Neural crest cell (in vitro differentiated cells): ENCODE measurements around the gene TAS2R60. TPM values are rescaled to one million over a fixed set of nuclear protein-coding genes. Genes with fewer than 3 reads are reported as not detected.
A peak's percentile ranks its signal among the peaks of the same experiment; 100 is the strongest.
"Not testable (repeated sequence)": the region's sequence is repeated elsewhere in the genome, so short reads cannot be mapped to it uniquely, and the experiment has no call there.

Experiments
- DNase-seq: peaks from one replicate; pipeline ENCODE4 v3.0.0; 2021; ENCODE audit warnings: low read depth, mixed read lengths, low spot score
- H3K27ac Mint-ChIP-seq: one replicate; pipeline ENCODE4 v1.8.0; 2021; ENCODE audit warnings: mild to moderate bottlenecking, mixed read lengths; ENCODE audit not compliant: unreplicated experiment
- H3K27me3 Mint-ChIP-seq: 2 replicates; pipeline ENCODE4 v1.8.0; 2021; ENCODE audit warnings: low read depth, mild to moderate bottlenecking, mixed read lengths
- H3K36me3 Mint-ChIP-seq: 2 replicates; pipeline ENCODE4 v1.8.0; 2021; ENCODE audit warnings: low read depth, mild to moderate bottlenecking, mixed read lengths
- H3K4me1 Mint-ChIP-seq: 2 replicates; pipeline ENCODE4 v1.8.0; 2021; ENCODE audit warnings: mixed read lengths
- H3K4me3 Mint-ChIP-seq: one replicate; pipeline ENCODE4 v1.8.0; 2021; ENCODE audit warnings: mild to moderate bottlenecking, mixed read lengths
- H3K9me3 Mint-ChIP-seq: 2 replicates; pipeline ENCODE4 v1.8.0; 2021; ENCODE audit warnings: mixed read lengths
- total RNA-seq: library from RNA; stranded (reverse); gene quantifications from 2 replicates; pipeline ENCODE4 v1.2.1, GENCODE V29; 2021
- TF ChIP-seq, protein P1 (sequence below): fragments of 200-600 bp; sonication (generic); conservative IDR thresholded peaks from 2 replicates; pipeline ENCODE4 v1.5.0; 2021; ENCODE audit warnings: antibody characterized with exemption, mild to moderate bottlenecking

The TAS2R60 gene
- total RNA-seq, 1 donor from 2014 or later: not detected

DNA sequence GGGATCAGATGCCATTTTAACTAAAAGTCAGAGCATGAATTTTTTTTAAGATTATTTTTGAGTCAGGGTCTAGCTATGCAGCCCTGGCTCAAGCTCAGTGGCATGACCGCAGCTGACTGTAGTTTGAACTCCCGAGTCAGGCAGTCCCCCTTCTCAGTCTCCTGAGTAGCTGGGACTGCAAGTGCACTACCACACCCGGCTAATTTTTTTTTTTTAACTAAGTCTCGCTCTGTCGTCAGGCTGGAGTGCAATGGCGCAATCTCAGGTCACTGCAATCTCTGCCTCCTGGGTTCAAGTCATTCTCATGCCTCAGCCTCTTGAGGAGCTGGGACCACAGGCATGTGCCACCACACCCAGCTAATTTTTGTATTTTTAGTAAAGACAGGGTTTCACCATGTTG is 42.2 kb downstream of the TAS2R60 start:
- Mint-ChIP-seq H3K9me3 (no peaks in the 10 kb centered on the region), H3K27ac (no peak overlapping the region), H3K36me3 (no peaks in the 10 kb centered on the region), H3K4me3 (no peak overlapping the region), H3K27me3 (no peaks in the 10 kb centered on the region), H3K4me1 (no peaks in the 10 kb centered on the region)
- no peak for DNase-seq
- TF ChIP-seq, protein P1, sequence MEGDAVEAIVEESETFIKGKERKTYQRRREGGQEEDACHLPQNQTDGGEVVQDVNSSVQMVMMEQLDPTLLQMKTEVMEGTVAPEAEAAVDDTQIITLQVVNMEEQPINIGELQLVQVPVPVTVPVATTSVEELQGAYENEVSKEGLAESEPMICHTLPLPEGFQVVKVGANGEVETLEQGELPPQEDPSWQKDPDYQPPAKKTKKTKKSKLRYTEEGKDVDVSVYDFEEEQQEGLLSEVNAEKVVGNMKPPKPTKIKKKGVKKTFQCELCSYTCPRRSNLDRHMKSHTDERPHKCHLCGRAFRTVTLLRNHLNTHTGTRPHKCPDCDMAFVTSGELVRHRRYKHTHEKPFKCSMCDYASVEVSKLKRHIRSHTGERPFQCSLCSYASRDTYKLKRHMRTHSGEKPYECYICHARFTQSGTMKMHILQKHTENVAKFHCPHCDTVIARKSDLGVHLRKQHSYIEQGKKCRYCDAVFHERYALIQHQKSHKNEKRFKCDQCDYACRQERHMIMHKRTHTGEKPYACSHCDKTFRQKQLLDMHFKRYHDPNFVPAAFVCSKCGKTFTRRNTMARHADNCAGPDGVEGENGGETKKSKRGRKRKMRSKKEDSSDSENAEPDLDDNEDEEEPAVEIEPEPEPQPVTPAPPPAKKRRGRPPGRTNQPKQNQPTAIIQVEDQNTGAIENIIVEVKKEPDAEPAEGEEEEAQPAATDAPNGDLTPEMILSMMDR: no peak

GRCh38 chr7:143486266-143486665 is 43.0 kb downstream of the TAS2R60 start:
- not testable (repeated sequence) for DNase-seq, H3K36me3 Mint-ChIP-seq, H3K27ac Mint-ChIP-seq, H3K9me3 Mint-ChIP-seq, H3K4me3 Mint-ChIP-seq, H3K27me3 Mint-ChIP-seq, H3K4me1 Mint-ChIP-seq

DNA sequence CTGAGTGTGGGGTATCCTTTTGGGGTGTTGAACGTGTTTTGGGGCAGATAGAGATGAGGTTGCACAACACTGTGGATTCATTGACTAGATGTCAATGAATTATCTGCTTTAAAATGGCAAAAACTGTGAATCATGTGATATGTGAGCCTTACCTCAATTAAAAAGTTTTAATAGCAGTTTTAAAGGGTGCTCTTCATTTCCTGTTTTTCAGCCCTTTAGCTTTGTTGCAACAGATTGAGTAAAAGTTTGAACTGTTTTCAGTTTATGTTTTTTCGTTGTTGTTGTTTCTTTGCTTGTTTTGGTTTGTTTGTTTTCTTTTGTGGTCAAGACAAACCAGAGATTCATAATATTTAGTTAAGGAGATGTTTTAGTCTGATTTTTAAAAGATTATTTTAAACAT is 43.8 kb downstream of the TAS2R60 start:
- TF ChIP-seq, protein P1: no peak
- Mint-ChIP-seq H3K27ac (no peak overlapping the region), H3K27me3 (no peaks in the 10 kb centered on the region), H3K9me3 (no peaks in the 10 kb centered on the region), H3K4me3 (no peak overlapping the region), H3K36me3 (no peaks in the 10 kb centered on the region), H3K4me1 (no peaks in the 10 kb centered on the region)
- DNase-seq: no peak

DNA sequence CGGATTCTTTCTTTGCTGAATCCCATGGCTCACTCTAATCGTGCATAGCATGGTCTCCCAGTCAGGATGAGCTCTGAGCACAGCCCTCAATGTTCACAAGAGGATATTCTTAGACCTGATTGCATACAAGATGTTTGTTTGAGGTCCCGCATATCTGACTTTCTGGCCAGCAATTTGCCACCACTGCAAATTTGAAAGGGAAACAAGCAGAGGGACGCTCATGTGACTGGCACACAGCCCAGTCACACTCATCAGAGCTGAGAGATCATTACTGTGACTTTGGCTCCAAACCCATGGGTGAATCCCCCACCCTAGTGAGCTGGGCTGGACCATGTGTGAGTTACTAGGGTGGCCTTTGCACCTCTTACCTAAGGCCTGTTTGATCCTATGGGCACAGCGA is 44.3 kb downstream of the TAS2R60 start:
- no peak overlapping the region for H3K4me3 Mint-ChIP-seq
- H3K4me1 Mint-ChIP-seq: no peaks in the 10 kb centered on the region
- H3K9me3 Mint-ChIP-seq: peaks cover 3% of the 10 kb centered on the region

DNA sequence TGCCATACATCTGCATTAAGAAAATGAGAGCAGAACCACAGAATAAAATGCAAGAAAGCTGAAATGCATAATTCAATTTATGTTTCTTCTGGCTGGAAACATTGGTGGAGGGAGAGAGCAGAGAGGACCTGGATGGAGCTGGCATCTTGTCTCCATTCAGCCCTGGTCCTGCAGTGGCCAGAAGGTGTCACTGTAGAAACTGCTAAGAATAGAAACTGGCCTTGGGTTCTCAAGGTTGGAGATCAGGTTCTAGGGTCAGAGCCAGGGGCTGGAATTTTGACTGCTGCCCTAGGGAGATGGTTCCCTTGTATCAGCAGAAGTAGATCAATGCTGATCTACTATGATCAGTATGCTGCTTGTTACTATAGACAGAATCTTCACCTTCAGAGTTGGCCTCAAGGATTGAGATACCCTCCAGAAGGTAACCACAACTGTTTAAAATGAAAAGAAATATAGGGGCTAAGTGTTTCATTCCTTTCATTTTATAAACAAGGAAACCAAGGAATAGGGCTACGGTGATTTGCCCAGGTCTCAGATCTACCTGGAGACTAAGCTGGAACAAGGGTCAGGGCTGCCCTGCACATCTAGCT is 47.6 kb downstream of the TAS2R60 start:
- peaks cover 3% of the 10 kb centered on the region for H3K9me3 Mint-ChIP-seq
- H3K4me3 Mint-ChIP-seq: no peak overlapping the region
- H3K36me3 Mint-ChIP-seq: no peaks in the 10 kb centered on the region
- TF ChIP-seq, protein P1: peak; percentile 42
- no peaks in the 10 kb centered on the region for H3K27me3 Mint-ChIP-seq
- no peak overlapping the region for H3K27ac Mint-ChIP-seq
- DNase-seq: no peak
- H3K4me1 Mint-ChIP-seq: no peaks in the 10 kb centered on the region

More for the DNA sequence above, 44.3 kb downstream of the TAS2R60 start:
- TF ChIP-seq, protein P1: no peak
- DNase-seq: no peak
- Mint-ChIP-seq H3K36me3 (no peaks in the 10 kb centered on the region), H3K27me3 (no peaks in the 10 kb centered on the region), H3K27ac (no peak overlapping the region)

GRCh38 chr7:143492043-143492471 is 48.8 kb downstream of the TAS2R60 start:
- no peak overlapping the region for H3K4me3 Mint-ChIP-seq
- H3K9me3 Mint-ChIP-seq: peaks cover 3% of the 10 kb centered on the region
- H3K27me3 Mint-ChIP-seq: no peaks in the 10 kb centered on the region
- H3K4me1 Mint-ChIP-seq: no peaks in the 10 kb centered on the region
- H3K27ac Mint-ChIP-seq: no peak overlapping the region
- no peaks in the 10 kb centered on the region for H3K36me3 Mint-ChIP-seq
- TF ChIP-seq, protein P1: no peak
- DNase-seq: no peak
